ENCODE measurements around the gene HLA-DMA.

The HLA-DMA gene

GRCh38 chr6:32952817-32953739, at the start of gene HLA-DMA:
Gene HLA-DMA (minus strand): TSS chr6:32953097. CDS start chr6:32953036, 61 bp downstream.
- H3K4me1 ChIP-seq (ENCODE audit: low read length) = peaks cover 63% of the 10 kb centered on the region
- H3K4me3 ChIP-seq (ENCODE audit: low read length) = peak within 1 kb of the TSS; percentile 97
- peak within 1 kb of the TSS; percentile 92 for H3K4me2 ChIP-seq (ENCODE audit: low read length)

DNA sequence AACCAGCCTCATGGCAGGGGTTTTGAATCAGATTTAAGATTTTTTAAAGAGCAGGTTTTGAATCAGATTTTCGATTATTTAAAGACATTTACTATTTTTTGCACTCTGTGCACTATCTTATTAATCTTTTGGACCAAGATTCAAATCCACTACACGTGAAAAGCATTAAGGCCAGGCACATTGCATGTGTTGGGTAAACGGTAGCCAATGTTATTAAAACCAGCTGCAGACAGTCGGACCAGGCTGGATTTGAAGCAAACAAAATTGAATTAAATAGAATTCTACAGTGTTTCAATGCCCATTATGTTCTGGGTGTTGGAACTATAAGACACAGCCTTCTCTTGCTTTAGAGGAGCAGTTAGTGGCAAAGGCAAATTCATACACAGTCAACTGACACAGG, 48.8 kb upstream of the HLA-DMA start:
- TF ChIP-seq CTCF (IDR thresholded peaks at IDR 0.05; ENCODE audit: low read depth, low read length) = no peak
- no peak for TF ChIP-seq EZH2phosphoT487 (IDR thresholded peaks at IDR 0.05; ENCODE audit: low read depth)
- no peak overlapping the region for H3K4me3 ChIP-seq (ENCODE audit: low read length)
- no peak overlapping the region for H3K27ac ChIP-seq (ENCODE audit: low read length)
- H3K9ac ChIP-seq (ENCODE audit: low read length) = no peak overlapping the region
- H3K79me2 ChIP-seq (ENCODE audit: low read length) = no peaks in the 10 kb centered on the region
- H3K27me3 ChIP-seq (ENCODE audit: low read depth, low read length) = 0 out of 2 replicates have a peak, but pooled peaks cover under 1% of the 10 kb centered on the region
- peaks cover 7% of the 10 kb centered on the region for H3K4me1 ChIP-seq (ENCODE audit: low read length)
- H2AFZ ChIP-seq (ENCODE audit: low read depth, low read length) = no peak overlapping the region
- H4K20me1 ChIP-seq (ENCODE audit: insufficient read depth, low read length) = no peaks in the 10 kb centered on the region
- H3K4me2 ChIP-seq (ENCODE audit: low read length) = no peak overlapping the region
- peaks cover 6% of the 10 kb centered on the region for H3K36me3 ChIP-seq (replicated peaks; ENCODE audit: low read depth, low read length)
- no peaks in the 10 kb centered on the region for H3K9me3 ChIP-seq (ENCODE audit: insufficient read depth, low read length)

More at GRCh38 chr6:32952817-32953739, at the start of gene HLA-DMA:
- Histone ChIP-seq H3K79me2 (ENCODE audit: low read length) (peaks cover 56% of the 10 kb centered on the region), H4K20me1 (ENCODE audit: insufficient read depth, low read length) (0 out of 2 replicates have a peak, but pooled peaks cover 8% of the 10 kb centered on the region), H3K27me3 (ENCODE audit: low read depth, low read length) (no peaks in the 10 kb centered on the region), H2AFZ (ENCODE audit: low read depth, low read length) (no peak within 1 kb of the TSS), H3K9me3 (ENCODE audit: insufficient read depth, low read length) (no peaks in the 10 kb centered on the region), H3K27ac (ENCODE audit: low read length) (peak within 1 kb of the TSS; percentile 88), H3K36me3 (replicated peaks; ENCODE audit: low read depth, low read length) (peaks cover 16% of the 10 kb centered on the region), H3K9ac (ENCODE audit: low read length) (peak within 1 kb of the TSS; percentile 90)
- TF ChIP-seq EZH2phosphoT487 (IDR thresholded peaks at IDR 0.05; ENCODE audit: low read depth) = no peak
- TF ChIP-seq CTCF (IDR thresholded peaks at IDR 0.05; ENCODE audit: low read depth, low read length) = peak; percentile 61

DNA sequence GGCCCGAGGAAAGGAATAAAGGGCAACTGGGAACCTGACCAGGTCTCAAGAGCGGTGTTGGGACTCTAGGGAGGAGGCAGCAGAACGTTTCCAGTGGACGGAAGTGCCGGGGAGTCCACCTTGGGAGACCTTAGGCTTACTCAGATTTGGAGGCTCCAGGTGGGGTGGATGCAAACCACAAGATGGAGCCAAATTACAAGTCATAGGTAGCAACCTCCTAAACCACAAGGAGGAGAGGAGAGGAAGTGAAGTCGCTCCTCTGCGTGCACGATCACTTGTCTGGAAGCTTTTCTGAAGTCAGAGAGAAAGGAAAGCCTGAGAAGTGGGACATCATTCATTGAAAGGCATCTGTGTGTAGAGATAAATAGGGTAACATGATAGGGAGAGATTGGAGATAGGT, 47.2 kb upstream of the HLA-DMA start:
- no peaks in the 10 kb centered on the region for H3K9me3 ChIP-seq (ENCODE audit: insufficient read depth, low read length)
- no peak overlapping the region; the same call in none of the 2 replicates for H3K9ac ChIP-seq (ENCODE audit: low read length)
- no peaks in the 10 kb centered on the region for H3K36me3 ChIP-seq (replicated peaks; ENCODE audit: low read depth, low read length)
- no peaks in the 10 kb centered on the region for H4K20me1 ChIP-seq (ENCODE audit: insufficient read depth, low read length)
- peak overlapping the region; percentile 85 for H2AFZ ChIP-seq (ENCODE audit: low read depth, low read length)
- H3K4me1 ChIP-seq (ENCODE audit: low read length) = peaks cover 7% of the 10 kb centered on the region
- H3K27me3 ChIP-seq (ENCODE audit: low read depth, low read length) = 0 out of 2 replicates have a peak, but pooled peaks cover 5% of the 10 kb centered on the region
- TF ChIP-seq EZH2phosphoT487 (IDR thresholded peaks at IDR 0.05; ENCODE audit: low read depth) (no peak), CTCF (IDR thresholded peaks at IDR 0.05; ENCODE audit: low read depth, low read length) (peak; percentile 74)
- no peaks in the 10 kb centered on the region for H3K79me2 ChIP-seq (ENCODE audit: low read length)
- H3K4me2 ChIP-seq (ENCODE audit: low read length) = peak overlapping the region; percentile 86
- H3K4me3 ChIP-seq (ENCODE audit: low read length) = peak overlapping the region; percentile 67
- no peak overlapping the region for H3K27ac ChIP-seq (ENCODE audit: low read length)

DNA sequence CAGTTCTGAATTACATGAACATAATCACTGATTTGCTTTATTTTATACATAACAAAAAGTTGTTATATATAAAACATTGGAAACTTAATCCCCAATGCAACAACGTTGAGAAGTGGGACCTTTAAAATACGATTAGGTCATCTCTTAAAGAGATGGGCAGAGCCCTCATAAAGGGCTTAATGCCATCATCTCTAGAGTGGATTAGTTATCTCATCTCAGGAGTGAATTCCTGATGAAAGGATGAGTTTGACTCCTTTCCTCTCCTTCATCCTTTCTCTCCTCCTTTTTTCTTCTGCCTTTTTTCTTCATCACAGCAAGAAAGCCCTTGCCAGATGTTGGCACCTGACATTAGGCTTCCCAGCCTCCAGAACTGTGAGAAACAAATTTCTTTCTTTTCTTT, 42.6 kb upstream of the HLA-DMA start:
- Histone ChIP-seq H3K36me3 (replicated peaks; ENCODE audit: low read depth, low read length) (no peaks in the 10 kb centered on the region), H4K20me1 (ENCODE audit: insufficient read depth, low read length) (no peaks in the 10 kb centered on the region), H3K4me1 (ENCODE audit: low read length) (peaks cover 6% of the 10 kb centered on the region), H3K9me3 (ENCODE audit: insufficient read depth, low read length) (no peaks in the 10 kb centered on the region), H2AFZ (ENCODE audit: low read depth, low read length) (no peak overlapping the region), H3K79me2 (ENCODE audit: low read length) (no peaks in the 10 kb centered on the region), H3K4me2 (ENCODE audit: low read length) (no peak overlapping the region), H3K9ac (ENCODE audit: low read length) (no peak overlapping the region), H3K27me3 (ENCODE audit: low read depth, low read length) (0 out of 2 replicates have a peak, but pooled peaks cover 5% of the 10 kb centered on the region), H3K27ac (ENCODE audit: low read length) (no peak overlapping the region), H3K4me3 (ENCODE audit: low read length) (no peak overlapping the region)
- TF ChIP-seq CTCF (IDR thresholded peaks at IDR 0.05; ENCODE audit: low read depth, low read length) (no peak), EZH2phosphoT487 (IDR thresholded peaks at IDR 0.05; ENCODE audit: low read depth) (no peak)
